GM19324 (cell line): ENCODE measurements around the gene TMEM30A.

ENCODE experiments used
- ATAC-seq: cut with Tn5 transposase; IDR thresholded peaks from one replicate; pipeline ENCODE4 v1.9.1; 2021; ENCODE audit warnings: mild to moderate bottlenecking, moderate library complexity; ENCODE audit not compliant: unreplicated experiment, low FRiP score

TMEM30A gene

DNA sequence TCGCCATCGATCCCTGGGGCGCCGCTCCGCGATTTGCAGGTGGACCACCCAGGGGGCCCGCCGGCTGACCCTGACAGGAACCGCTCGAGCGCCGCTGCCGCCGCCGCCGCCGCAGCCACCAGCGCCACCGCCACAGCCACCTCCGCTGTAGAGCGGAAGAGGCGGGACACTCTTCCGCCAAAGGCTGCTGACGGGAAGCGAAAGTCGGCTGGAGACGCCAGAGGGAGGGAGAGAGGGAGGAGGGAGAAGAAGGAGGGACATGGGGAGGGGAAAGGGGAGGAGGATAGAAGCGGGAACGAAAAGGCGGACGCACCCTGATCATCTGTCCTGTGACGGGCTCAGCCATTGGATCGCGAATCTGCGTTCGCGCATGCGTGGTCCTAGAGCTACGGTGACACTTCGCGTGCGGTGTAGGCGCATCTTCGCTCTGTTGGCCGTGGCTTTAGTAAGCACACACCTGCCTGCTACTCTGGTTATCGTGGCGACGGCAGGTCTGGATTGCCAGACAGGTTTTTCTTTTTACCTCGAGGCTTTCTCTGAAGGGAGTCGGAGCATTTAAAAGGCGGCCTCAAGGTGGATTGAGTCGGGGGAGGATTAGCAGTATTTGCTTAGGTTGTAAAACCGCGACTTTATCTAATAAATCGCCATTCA, at the start of gene TMEM30A:
TSS of gene TMEM30A (minus strand) at position 161 of the 651 bp plus-strand sequence. CDS start at position 7, 154 bp downstream.
- peak; percentile 95 for ATAC-seq

DNA sequence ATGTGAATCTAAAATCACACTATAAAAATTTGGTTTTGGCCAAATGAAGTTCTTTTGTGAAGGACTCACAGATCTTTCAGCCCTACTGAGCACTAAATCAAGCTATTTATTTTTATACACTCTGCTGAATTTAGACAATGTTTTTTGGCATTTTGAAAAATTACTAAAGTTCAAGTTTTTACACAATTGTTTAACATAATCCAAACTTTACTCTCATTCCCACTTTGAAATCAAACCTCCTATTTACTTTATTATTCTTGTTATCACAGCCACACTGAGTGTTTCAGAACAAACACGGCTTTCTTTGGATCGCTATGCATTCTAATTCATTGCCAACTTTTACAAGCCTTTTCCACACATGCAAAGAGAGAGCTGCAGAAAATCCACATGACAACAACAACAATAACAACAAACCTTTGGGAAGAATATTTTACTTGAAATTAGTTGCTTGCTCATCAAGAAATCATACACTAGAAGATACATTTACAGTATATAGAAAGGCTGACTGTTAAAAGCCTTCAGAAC, 49.1 kb upstream of the TMEM30A start:
- no peak for ATAC-seq

DNA sequence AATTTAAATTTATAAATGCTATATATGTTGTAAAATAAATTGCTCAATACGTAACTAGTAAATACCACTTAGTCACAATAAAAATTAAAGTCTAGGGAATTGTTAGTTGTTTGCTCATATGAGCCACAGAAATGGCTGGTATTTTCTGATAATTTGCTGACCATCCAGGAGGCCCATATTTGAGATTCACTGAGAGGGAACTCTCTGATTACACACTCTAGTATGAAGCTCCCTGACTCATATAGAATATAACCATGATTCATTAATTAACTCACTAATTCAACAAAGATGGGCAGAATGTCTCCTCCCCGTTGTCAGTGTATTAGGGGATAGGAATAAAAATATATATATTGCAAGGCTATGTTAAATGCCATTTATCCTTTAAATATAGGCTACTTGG, 46.6 kb upstream of the TMEM30A start:
- no peak for ATAC-seq

DNA sequence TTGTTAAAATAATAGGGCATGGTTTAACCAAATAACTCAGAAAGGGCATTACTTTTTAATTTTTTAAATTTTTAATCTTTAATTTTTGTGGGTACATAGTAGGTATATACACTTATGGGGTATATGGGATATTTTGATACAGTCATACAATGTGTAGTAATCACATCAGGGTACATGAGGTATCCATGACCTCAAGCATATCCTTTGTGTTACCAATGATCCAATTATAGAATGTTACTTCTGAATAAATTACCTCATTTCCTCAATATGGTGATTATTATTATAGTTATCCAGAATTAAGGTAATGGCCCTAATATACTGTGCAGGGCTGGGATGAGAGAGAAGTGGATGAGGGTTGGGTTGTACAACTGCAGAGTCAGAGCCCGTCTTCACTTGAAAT, 45.1 kb upstream of the TMEM30A start:
- no peak for ATAC-seq

DNA sequence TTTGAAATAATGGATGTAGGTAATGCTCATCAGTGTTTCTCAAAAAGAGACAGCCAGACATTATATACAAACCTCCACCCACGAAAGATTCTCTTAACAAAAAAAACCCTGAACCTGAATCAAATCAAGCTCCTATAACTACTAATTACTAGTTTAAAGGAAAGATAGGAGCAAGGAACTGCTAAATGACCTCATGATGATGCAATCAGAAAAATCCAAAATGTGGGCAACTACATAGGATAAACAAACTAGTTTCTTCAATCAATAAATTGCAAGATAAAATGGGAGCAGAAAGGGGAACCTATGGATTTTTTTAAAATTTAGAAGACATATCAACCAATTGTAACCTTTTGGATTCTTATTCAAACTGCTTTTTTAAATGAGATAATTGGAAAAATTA, 43.2 kb upstream of the TMEM30A start:
- no peak for ATAC-seq

DNA sequence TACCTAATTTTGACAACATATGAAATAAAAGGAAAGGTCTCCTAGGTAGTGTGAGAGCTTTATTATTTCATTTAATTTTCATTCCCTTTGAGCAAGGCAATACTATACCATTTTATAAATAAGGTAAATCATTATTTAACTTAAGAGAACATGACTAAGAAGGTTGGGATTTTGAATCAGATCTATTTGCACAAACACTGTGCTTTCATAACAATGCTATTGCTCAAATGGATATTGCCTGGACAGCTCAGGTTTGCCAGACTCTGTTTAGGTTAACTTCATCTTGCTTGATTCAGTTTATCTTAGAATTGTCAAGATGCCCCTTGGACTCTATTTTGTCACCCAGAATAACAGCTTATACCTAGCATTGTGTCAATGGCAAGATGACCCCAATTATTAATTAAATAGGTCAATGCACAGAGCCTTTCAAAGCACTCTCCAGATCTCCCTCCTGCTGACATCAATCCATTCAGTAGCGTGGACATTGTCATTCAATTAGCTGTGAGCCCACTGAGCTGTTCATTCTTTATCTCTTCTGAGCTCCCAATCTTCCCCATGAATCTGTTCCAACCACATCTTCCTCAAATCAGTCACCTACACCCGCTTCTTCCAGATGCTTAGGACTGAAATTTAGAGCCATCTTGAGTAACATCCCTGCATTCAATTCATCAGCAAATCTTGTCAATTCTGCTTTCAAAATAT, 42.1 kb upstream of the TMEM30A start:
- ATAC-seq = no peak

DNA sequence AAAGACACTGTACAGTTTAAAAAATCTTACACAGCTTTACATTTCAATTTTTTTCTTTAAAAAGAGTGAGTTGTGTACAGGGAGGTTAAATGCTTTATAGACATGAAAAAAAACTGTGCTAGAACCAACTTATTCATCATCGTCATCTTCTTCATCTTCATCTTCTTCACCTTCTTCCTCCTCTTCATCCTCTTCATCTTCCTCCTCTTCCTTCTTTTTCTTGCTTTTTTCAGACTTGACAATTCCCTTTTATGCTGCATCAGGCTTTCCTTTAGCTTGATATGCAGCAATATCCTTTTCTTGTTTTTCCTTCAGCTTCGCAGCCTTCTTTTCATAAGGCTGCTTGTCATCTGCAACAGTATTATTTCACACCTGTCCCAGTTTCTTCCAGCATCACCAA, 34.3 kb upstream of the TMEM30A start:
- no peak for ATAC-seq

DNA sequence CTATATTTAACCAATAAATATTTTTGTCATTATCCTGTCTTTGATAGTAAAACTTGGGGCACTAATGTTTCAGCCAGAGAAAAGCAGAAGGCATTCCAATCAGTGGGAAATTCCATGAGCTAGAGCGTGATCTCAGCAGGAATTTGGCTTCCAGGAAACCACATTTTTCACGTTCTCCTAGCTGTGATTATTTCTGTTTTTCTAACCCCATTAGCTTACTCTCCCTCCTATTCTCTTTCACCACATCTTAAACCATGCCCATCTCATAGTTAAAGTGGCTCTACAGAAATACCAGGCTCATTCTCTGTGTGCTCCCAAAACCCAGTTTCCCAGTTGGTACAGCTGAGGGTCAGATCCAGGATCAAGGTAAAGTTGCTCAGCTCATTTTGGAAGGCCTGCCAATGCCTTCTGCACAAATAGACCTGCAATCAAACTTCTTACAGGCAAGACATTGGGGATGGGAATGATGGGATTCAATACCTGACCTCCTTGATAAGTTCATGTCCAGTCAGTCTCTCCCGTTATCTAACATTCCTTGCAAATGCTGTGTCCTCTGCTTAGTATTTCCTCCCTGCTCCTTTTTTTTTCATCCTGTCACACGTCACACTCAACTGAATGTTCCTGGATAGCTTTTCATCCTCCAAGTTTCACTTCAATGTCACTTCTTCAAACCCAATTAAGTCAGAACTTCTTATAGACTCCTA, 33.1 kb upstream of the TMEM30A start:
- ATAC-seq = no peak

DNA sequence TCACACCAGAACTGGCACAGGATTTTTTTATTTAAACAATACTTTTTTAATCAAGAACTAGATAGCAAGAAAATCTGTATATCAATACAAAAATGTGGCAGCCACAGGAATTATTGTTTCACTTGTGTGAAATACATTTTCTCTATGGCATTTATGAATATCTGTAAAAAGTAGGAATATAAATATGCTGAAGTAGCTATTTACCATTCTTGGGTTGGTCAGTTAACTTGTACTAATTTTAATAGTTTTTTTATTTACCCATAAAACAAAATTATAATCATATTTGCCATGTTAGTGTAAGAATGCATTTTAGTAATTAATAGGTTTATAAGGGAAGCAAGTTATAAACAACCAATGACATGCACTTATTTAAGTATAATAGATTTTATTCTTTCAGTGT, 31.4 kb upstream of the TMEM30A start:
- ATAC-seq = no peak

DNA sequence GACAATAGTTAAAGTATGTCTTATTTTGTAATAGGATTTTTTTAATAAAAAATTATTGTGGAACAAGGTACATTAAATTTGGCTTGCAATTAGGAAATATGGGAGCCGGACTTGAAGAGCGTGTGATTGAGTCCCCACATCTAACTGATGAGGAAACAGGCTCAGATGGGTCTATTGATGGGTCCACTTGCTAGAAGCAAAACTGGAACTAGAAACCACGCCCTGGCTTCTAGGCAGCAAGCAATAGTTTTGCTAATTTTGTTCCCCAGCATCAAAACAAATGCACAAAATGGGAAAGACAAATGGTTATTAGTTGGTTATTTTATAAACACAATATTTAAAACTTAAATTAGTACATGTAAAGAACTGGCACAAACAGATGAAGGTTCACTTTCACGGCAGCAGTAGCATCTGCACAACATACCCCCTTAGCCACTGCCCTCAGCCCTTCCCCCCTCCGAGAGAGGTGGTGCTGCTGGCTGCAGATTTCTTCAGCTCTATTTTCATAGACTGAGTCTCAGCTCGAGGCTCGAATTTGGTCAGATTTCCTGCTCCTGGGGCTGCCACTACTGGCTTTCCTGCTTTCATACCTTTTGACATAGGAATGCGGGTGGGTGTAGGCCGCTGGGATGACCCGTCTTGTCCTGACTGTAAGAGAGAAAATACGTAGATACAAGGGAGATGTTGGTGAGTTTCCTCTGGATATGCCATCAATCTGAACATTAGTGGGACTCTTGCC, 23.8 kb upstream of the TMEM30A start:
- ATAC-seq = no peak

DNA sequence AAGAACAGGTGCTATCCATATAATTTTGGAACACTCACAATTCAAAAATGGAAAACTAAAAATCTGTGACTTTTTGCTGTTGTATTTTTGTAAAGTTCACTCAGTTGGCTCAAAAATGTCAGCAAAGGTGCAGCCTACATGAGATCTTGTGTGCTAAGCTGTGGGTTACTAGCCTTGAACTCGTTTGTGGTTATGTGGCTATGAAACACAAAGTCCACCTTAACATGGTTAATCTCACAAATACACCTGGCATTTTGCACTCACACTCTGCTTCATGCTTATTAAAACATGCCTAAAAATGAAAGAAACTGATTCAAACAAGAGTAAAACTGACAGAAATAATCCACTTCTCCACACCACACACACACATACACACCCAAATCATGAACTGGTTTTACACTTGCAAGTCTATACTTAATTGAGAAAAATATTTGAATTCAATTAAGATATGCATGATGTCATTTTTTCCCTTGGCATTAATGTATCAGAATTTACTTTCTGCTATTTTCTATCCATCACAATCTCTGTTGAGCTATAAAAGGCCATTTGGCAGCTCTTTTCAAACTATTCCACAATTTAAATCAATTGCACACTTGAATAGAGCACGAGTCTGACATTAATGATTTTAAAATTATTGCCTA, 22.9 kb upstream of the TMEM30A start:
- ATAC-seq = no peak

DNA sequence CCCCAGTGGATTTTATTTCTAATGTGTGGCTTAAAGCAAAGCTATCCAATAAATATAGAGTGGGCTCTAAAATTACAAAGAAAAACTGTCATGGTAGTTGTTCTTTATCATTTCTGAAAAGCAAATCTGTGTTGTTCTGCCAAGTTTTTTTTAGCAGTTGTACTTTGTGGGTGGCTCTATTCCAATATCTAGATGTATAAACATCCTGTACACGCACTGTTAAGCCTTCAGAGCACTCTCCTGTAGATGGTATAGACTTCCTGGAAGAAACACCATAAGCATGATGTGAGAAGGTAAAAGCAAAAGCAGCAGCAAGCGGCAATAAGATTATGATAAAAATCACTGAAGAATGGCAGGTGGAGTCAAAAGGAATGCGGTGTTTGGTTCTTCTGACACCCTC, 21.5 kb upstream of the TMEM30A start:
- ATAC-seq = no peak

DNA sequence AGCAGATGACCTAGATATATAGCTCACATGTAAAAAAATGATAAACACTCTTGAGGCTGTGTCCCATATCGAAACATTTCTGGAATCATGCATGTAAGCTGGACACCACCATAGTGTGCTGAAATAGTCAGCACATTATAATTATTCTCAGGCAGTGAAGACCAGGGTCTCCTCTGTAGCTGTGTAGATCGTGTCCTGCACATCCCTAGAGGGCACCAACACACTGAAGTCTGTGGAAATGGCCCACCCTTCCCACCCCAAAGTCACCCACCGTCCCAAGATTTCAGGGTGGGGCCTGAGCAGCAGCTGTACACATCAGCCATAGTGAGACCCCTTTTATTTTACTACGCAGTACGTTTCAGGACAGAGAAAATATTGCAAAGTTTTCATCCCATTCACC, 21.0 kb upstream of the TMEM30A start:
- no peak for ATAC-seq

DNA sequence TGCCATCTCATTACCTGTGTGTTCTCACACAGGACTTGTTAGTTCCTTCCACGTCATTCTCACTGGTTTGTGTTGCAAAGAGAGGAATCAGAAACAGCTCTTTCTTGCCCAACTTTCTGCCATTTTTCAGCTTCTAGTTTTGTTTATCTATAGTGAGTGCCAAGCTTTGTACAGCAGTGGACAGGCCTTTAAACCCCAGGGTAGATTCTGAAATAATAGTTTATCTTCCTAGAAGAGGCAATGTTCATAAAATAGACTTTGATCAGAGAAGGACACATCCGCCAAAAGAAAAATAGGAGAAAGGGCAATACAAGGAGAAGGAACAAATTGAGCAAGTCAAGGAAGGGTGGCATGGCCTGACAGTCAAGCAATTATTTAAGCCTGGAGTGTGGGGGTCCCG, 17.7 kb upstream of the TMEM30A start:
- ATAC-seq = no peak

DNA sequence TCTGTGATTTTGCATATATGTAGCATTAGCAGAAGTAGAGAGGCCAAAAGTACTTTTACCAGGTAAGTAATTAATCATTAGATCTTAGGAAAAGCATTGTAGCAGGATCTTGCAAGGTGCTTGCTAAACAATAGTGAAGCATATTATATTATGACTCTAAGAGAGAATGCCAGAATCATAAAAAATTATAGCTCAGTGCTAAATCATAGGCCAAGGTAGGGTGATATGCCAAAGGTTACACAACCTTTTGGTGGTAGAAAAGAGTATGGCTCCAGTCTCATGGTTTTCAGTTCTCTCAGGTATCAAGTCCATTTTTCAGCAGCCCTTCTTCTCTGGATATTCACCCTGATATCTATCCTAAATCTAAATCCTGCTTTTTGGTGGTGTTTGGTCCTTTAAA, 16.9 kb upstream of the TMEM30A start:
- ATAC-seq = no peak

DNA sequence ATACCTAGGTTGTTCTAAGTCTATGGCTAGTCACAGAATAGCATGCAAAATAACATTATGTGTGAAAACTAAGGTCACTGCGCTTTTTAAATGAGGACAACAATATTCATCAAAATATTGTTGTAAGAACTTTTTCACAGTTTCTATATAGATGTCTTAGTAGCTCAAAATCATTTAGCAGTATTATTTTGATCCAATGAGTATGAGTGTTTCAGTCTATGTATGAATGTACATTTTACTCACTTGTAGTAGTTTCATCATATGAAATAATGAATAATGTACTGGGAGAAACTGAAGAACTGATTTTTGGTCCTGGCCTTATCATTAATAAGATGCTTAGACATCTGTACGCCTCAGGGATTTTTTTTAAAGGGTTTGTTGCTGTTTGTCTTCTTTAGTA, 16.5 kb upstream of the TMEM30A start:
- ATAC-seq = no peak

DNA sequence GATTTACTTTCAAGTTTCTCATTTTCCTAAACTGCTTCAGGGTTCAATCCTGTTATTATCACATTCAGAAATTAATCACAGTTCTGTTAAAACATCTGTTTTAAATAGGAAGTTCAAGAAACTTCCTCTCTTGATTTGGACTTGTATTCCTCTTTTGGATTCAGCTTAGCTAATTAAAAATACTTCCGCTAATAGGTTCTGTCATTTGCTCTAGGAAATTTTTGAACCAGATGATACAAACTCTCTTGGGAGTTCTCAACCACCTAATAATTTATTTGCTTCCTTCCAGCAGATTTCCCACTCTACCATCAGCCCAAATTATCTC, 15.9 kb upstream of the TMEM30A start:
- ATAC-seq = no peak

DNA sequence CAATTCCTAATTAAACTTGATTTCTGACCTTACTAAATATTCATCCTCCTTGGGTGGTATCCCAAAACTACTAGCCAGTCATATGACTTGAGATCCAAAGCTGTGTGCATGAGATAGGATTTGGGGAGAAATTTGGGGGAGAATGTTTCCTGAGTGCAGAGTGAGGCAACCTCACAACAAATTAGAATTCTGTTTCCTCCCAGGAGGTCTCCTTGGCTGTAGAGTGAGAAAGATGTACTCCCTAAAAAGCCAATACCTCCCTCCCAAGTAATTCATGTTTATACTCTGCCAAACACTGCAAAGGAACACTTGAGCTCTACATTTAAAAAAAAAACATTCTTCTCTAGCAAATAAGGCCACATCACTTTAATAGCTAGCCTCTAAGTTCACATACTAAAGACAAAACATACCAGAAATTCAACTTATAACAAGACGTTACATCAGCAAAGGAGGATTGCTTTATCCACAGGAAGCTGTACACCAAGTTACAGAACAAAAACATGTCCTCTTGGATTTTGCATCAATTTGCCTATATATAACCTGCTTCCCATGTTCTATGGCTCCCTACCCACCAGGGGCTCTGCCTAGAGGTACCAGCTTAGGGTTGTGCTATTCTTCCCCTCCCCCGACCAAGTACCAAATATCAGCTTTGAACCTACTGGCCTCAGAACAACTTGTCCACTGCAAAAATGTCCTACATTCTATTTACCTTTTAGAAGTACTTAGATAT, 15.4 kb upstream of the TMEM30A start:
- no peak for ATAC-seq

DNA sequence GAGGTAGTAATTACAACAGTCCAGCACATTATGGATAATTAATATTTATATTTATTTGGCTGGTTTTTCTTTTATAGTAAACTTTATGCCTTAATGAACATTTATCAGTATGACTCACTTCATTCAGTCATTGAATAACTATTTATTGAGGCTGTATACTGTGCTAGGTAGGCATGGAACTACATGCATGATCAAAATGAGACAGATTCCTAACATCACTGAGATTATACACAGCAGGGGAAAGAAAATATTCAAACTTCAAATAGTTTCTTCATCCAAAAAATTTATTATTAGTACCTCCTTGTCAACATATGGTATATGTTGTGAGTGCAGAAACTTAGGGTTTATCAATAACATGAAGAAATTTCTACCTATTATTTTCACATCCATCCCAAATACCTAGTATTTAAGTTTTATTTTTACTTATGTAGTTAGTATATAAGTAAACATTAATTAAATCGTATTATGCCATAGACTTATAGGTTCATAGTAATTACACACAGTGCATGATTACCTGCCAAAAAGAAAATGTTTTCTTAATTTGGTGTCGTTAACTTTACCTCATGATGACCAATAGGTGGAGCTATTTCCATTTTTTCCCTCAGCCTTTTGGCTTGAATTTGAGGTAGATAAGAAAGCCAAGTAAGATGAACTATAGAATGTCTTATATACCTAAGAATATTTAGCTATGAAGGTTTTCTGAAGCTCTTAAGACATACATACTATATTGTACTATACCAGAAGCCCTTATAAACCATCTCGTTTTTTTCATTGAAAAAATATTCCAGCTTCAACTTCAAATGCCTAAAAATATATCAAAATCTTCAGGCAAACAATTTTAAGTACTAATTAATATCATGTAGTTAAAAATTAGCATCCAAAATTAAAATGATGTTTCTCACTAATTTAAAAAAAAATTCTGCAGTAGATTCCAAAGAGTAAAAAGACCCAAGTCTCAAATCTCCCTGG, 12.5 kb upstream of the TMEM30A start:
- no peak for ATAC-seq
